Measurements from ENCODE around the gene ATP1A1. TPM values are rescaled to one million over a fixed set of nuclear protein-coding genes. Genes with fewer than 3 reads are reported as not detected.

Gene ATP1A1
- total and polyA plus RNA-seq, 9 of the 15 experiments (the other 6 are each of a cell fraction or from before 2014, with no cell fraction given) = 99.3 to 513 (median 234) TPM

GRCh38 chr1:116408803-116409720 lies 36.0 kb downstream of the ATP1A1 start (continued):
- TF ChIP-seq E2F1 (CRISPR knock-in tag; IDR thresholded peaks at IDR 0.05) (no peak), MITF (IDR thresholded peaks at IDR 0.05) (no peak), USF1 (CRISPR knock-in tag; IDR thresholded peaks at IDR 0.05) (0 out of 2 replicates have a peak, but pooled peaks have one; percentile 16), KDM4B (IDR thresholded peaks at IDR 0.05; ENCODE audit: borderline replicate concordance in 2 of 2, low read depth in 1 of 2) (no peak), TEAD1 (CRISPR knock-in tag; IDR thresholded peaks at IDR 0.05) (no peak), HDAC6 (IDR thresholded peaks at IDR 0.05; ENCODE audit: low read depth, low read length) (no peak), TARDBP (IDR thresholded peaks at IDR 0.05) (no peak), PHF20 (IDR thresholded peaks at IDR 0.05; ENCODE audit: partially characterized antibody) (no peak), PRPF4 (IDR thresholded peaks at IDR 0.05; ENCODE audit: insufficient read depth, low read depth, low read length, poor library complexity, severe bottlenecking) (no peak), ZNF644 (tag; IDR thresholded peaks at IDR 0.05; ENCODE audit: low read depth) (no peak), CTBP1 (IDR thresholded peaks at IDR 0.05; ENCODE audit: borderline replicate concordance) (peak; percentile 47; the same call in 1 of the 2 replicates), ZKSCAN8 (CRISPR knock-in tag; IDR thresholded peaks at IDR 0.05) (no peak), NCOA2 (IDR thresholded peaks at IDR 0.05; ENCODE audit: partially characterized antibody in 2 of 2) (peak in 1 of 2 experiments; percentile 52), FOXK2 (conservative IDR thresholded peaks at IDR 0.05 in 1 of 2, IDR thresholded peaks at IDR 0.05 in 1 of 2; ENCODE audit: low read depth in 2 of 2) (peak; percentile 48 to 55; a peak in 2 of 4 replicates), RNF219 (CRISPR knock-in tag; IDR thresholded peaks at IDR 0.05) (no peak), SIN3A (IDR thresholded peaks at IDR 0.05; ENCODE audit: borderline replicate concordance in 2 of 2, control insufficient read depth in 1 of 2, low read depth in 2 of 2, low read length in 2 of 2) (peak in 1 of 2 experiments; percentile 62; a peak in 2 of 4 replicates), PTBP1 (IDR thresholded peaks at IDR 0.05; ENCODE audit: low read depth, low read length) (peak; percentile 91; the same call in 1 of the 2 replicates), CREB1 (IDR thresholded peaks at IDR 0.05) (peak; percentile 66), CREB1 (CRISPR knock-in tag; IDR thresholded peaks at IDR 0.05) (no peak; the same call in 1 of the 2 replicates), MLX (CRISPR knock-in tag; conservative IDR thresholded peaks at IDR 0.05) (no peak)
